ENCODE measurements around the gene YJEFN3. TPM values are rescaled to one million over a fixed set of nuclear protein-coding genes. Genes with fewer than 3 reads are reported as not detected.

Gene YJEFN3
- total and polyA plus RNA-seq, 10 of the 15 experiments (the other 5 are each of a cell fraction or from before 2014, with no cell fraction given): 0.05 to 6.9 (median 3.5) TPM

DNA sequence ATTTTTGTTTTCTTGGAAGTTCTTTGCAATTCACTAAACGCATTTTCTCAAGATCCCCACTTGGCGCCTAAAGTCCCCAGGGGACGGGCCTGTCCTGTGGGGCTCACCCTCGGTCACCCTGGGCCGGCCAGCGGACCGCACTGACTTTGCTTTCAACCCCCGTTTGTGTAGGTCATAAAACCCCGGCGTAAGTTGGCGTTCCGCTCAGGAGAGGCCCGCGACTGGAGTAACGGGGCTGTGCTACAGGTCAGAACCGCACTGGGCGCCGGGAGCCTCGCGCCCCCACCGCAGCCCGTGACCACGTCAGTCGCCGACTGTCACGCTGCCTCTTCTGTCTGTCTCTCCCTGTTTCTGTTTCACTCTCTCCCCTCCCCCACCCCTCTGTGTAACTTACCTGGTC is 26.9 kb upstream of the YJEFN3 start:
- Histone ChIP-seq H3K4me3 (no peak overlapping the region), H4K20me1 (ENCODE audit: control insufficient read depth, insufficient read depth) (no peaks in the 10 kb centered on the region), H2AFZ (ENCODE audit: control insufficient read depth, low read depth, low read length) (no peak overlapping the region), H3K9me3 (replicated peaks; ENCODE audit: control insufficient read depth, insufficient read depth, low read length) (no peaks in the 10 kb centered on the region), H3K79me2 (ENCODE audit: control insufficient read depth, insufficient read depth, low read length) (no peaks in the 10 kb centered on the region), H3K36me3 (ENCODE audit: control insufficient read depth in 2 of 2, insufficient read depth in 2 of 2, low read length in 1 of 2) (peaks cover 28 to 58% of the 10 kb centered on the region in 2 experiments), H3K27me3 (replicated peaks in 1 of 2; ENCODE audit: control insufficient read depth in 2 of 2, insufficient read depth in 2 of 2, low read length in 1 of 2) (no peaks in the 10 kb centered on the region), H3K4me2 (ENCODE audit: control insufficient read depth, insufficient read depth) (no peak overlapping the region), H3K4me1 (ENCODE audit: control insufficient read depth, insufficient read depth, low read length) (no peaks in the 10 kb centered on the region), H3K27ac (ENCODE audit: control insufficient read depth, insufficient read depth) (no peak overlapping the region), H3K9ac (ENCODE audit: control insufficient read depth, insufficient read depth, low read length) (no peak overlapping the region)
- intact Hi-C loops (cut with micrococcal nuclease; ENCODE audit: unreplicated experiment): no loop called here
- RAD21 ChIA-PET (ENCODE audit: unreplicated experiment): no interaction called here
- SMC1A ChIA-PET (ENCODE audit: uncharacterized antibody, unreplicated experiment): no interaction called here
- DNase-seq (ENCODE audit: low read depth, low spot score): no peak
- POLR2A ChIA-PET: no interaction called here
- no peak for FAIRE-seq
- CTCF ChIA-PET: interaction anchor here (1.2 kb wide), 1 partner anchor 11 kb away, joined by 4 read pairs; no protein-coding TSS in a partner anchor
- in situ Hi-C loops (cut with MboI): no loop called here
- no peak for TF ChIP-seq POLR2AphosphoS2 (IDR thresholded peaks at IDR 0.05; ENCODE audit: low read depth, low read length)
- TF ChIP-seq, protein P1, sequence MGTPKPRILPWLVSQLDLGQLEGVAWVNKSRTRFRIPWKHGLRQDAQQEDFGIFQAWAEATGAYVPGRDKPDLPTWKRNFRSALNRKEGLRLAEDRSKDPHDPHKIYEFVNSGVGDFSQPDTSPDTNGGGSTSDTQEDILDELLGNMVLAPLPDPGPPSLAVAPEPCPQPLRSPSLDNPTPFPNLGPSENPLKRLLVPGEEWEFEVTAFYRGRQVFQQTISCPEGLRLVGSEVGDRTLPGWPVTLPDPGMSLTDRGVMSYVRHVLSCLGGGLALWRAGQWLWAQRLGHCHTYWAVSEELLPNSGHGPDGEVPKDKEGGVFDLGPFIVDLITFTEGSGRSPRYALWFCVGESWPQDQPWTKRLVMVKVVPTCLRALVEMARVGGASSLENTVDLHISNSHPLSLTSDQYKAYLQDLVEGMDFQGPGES (IDR thresholded peaks at IDR 0.05): no peak
- no peak for ATAC-seq
- WGBS (ENCODE audit: insufficient coverage, insufficient replicate concordance, low lambda C conversion rate, missing lambda C conversion rate): 96% methylated on average over 26 of the region's 26 CpGs
- BruUV-seq (replicated peaks): no TSS peak

DNA sequence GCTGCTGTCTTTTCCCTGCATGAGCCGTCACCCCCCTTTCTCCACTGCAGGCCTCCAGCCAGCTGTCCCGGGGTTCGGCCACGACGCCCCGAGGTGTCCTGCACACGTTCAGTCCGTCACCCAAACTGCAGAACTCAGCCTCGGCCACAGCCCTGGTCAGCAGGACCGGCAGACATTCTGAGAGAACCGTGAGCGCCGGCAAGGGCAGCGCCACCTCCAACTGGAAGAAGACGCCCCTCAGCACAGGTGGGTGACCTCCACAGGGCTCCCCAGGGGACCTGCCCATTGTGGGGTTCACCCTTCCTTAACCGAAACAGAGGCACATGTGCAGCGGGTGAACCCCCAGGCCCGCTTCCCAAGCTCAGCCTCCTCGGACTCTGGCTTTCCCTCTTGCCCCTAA is 26.4 kb upstream of the YJEFN3 start:
- ChIA-PET SMC1A (ENCODE audit: uncharacterized antibody, unreplicated experiment) (no interaction called here), CTCF (no interaction called here), POLR2A (no interaction called here), RAD21 (ENCODE audit: unreplicated experiment) (no interaction called here)
- Histone ChIP-seq H3K9me3 (replicated peaks; ENCODE audit: control insufficient read depth, insufficient read depth, low read length) (no peaks in the 10 kb centered on the region), H3K27me3 (replicated peaks in 1 of 2; ENCODE audit: control insufficient read depth in 2 of 2, insufficient read depth in 2 of 2, low read length in 1 of 2) (no peaks in the 10 kb centered on the region), H3K79me2 (ENCODE audit: control insufficient read depth, insufficient read depth, low read length) (no peaks in the 10 kb centered on the region), H3K4me1 (ENCODE audit: control insufficient read depth, insufficient read depth, low read length) (no peaks in the 10 kb centered on the region), H4K20me1 (ENCODE audit: control insufficient read depth, insufficient read depth) (no peaks in the 10 kb centered on the region), H3K9ac (ENCODE audit: control insufficient read depth, insufficient read depth, low read length) (no peak overlapping the region), H3K36me3 (ENCODE audit: control insufficient read depth in 2 of 2, insufficient read depth in 2 of 2, low read length in 1 of 2) (peaks cover 29 to 58% of the 10 kb centered on the region in 2 experiments), H2AFZ (ENCODE audit: control insufficient read depth, low read depth, low read length) (no peak overlapping the region), H3K4me3 (no peak overlapping the region), H3K27ac (ENCODE audit: control insufficient read depth, insufficient read depth) (no peak overlapping the region), H3K4me2 (ENCODE audit: control insufficient read depth, insufficient read depth) (no peak overlapping the region)
- TF ChIP-seq BCL11A (IDR thresholded peaks at IDR 0.05; ENCODE audit: low read depth, low read length) (no peak), FOXM1 (IDR thresholded peaks at IDR 0.05; ENCODE audit: low read depth, low read length) (no peak), NR2C2 (IDR thresholded peaks at IDR 0.05; ENCODE audit: borderline replicate concordance, control insufficient read depth, insufficient read length, low read depth) (no peak), CHD2 (IDR thresholded peaks at IDR 0.05; ENCODE audit: borderline replicate concordance, low read depth, low read length) (no peak), NFYB (IDR thresholded peaks at IDR 0.05; ENCODE audit: insufficient read depth, low read depth, low read length) (no peak)
- TF ChIP-seq, protein P2, sequence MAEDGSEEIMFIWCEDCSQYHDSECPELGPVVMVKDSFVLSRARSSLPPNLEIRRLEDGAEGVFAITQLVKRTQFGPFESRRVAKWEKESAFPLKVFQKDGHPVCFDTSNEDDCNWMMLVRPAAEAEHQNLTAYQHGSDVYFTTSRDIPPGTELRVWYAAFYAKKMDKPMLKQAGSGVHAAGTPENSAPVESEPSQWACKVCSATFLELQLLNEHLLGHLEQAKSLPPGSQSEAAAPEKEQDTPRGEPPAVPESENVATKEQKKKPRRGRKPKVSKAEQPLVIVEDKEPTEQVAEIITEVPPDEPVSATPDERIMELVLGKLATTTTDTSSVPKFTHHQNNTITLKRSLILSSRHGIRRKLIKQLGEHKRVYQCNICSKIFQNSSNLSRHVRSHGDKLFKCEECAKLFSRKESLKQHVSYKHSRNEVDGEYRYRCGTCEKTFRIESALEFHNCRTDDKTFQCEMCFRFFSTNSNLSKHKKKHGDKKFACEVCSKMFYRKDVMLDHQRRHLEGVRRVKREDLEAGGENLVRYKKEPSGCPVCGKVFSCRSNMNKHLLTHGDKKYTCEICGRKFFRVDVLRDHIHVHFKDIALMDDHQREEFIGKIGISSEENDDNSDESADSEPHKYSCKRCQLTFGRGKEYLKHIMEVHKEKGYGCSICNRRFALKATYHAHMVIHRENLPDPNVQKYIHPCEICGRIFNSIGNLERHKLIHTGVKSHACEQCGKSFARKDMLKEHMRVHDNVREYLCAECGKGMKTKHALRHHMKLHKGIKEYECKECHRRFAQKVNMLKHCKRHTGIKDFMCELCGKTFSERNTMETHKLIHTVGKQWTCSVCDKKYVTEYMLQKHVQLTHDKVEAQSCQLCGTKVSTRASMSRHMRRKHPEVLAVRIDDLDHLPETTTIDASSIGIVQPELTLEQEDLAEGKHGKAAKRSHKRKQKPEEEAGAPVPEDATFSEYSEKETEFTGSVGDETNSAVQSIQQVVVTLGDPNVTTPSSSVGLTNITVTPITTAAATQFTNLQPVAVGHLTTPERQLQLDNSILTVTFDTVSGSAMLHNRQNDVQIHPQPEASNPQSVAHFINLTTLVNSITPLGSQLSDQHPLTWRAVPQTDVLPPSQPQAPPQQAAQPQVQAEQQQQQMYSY (CRISPR knock-in tag; IDR thresholded peaks at IDR 0.05): no peak
- intact Hi-C loops (cut with micrococcal nuclease; ENCODE audit: unreplicated experiment) (no loop called here), in situ Hi-C loops (cut with MboI) (no loop called here)
- WGBS (ENCODE audit: insufficient coverage, insufficient replicate concordance, low lambda C conversion rate, missing lambda C conversion rate): 97% methylated on average over 19 of the region's 19 CpGs
- no TSS peak for BruUV-seq (replicated peaks)
- FAIRE-seq: no peak
- no peak for ATAC-seq
- no peak for DNase-seq (ENCODE audit: low read depth, low spot score)

Data from GM12878 (cell line).